ENCODE measurements around the gene CDH12.
"Not testable (repeated sequence)": the region's sequence is repeated elsewhere in the genome, so short reads cannot be mapped to it uniquely, and the experiment has no call there.

The CDH12 gene

DNA sequence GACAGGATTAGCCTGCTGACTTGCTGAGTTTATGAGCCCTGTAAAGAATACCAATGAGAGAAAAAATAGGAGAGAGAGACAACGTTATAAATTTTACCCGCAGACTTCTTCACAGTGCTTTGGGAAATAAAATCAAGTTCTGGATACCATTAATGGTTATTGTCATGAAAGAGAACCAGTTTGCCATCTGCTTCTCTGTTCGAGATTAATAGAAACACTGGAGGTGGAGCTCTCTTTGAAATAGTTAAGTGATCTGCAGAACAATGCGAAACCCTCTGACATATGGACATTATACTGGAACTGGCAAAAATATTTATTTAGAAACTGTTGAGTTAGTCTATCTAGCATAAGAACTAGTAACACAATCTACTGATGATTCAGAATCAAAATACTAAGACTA is 500.7 kb downstream of the CDH12 start:
- DNase-seq (ENCODE audit: low spot score), result no peak
- in situ Hi-C loops (cut with MboI; ENCODE audit: low pct_unique_long_range_greater_than_20kb, low sequenced_read_pairs, unreplicated experiment), result no loop called here
- TF ChIP-seq, protein P1, sequence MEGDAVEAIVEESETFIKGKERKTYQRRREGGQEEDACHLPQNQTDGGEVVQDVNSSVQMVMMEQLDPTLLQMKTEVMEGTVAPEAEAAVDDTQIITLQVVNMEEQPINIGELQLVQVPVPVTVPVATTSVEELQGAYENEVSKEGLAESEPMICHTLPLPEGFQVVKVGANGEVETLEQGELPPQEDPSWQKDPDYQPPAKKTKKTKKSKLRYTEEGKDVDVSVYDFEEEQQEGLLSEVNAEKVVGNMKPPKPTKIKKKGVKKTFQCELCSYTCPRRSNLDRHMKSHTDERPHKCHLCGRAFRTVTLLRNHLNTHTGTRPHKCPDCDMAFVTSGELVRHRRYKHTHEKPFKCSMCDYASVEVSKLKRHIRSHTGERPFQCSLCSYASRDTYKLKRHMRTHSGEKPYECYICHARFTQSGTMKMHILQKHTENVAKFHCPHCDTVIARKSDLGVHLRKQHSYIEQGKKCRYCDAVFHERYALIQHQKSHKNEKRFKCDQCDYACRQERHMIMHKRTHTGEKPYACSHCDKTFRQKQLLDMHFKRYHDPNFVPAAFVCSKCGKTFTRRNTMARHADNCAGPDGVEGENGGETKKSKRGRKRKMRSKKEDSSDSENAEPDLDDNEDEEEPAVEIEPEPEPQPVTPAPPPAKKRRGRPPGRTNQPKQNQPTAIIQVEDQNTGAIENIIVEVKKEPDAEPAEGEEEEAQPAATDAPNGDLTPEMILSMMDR (IDR thresholded peaks at IDR 0.05; ENCODE audit: extremely low read depth, insufficient read depth, missing control alignments), result no peak

GRCh38 chr5:22351178-22351577 is 502.0 kb downstream of the CDH12 start:
- TF ChIP-seq, protein P1 (IDR thresholded peaks at IDR 0.05; ENCODE audit: extremely low read depth, insufficient read depth, missing control alignments), result no peak
- in situ Hi-C loops (cut with MboI; ENCODE audit: low pct_unique_long_range_greater_than_20kb, low sequenced_read_pairs, unreplicated experiment), result no loop called here
- DNase-seq (ENCODE audit: low spot score), result no peak

DNA sequence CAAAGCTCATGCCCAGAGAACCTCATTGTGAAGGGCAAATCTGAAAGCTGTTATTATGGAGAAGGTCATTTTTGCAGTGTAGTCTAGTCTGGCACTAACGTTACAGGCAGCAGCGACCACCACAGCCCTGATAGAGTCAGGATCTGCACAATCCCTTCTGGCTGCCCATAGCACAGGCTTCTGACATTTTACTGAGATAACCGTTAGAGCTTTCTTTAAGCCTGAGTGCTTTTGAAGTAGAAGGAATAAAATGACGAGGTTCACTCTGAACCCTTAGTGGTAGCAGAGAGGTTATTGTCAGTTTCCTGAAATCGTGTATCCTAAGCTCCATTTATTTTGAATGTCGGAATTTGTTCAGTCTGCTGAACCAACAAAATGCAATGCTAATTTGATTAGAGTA is 505.1 kb downstream of the CDH12 start:
- TF ChIP-seq, protein P1 (IDR thresholded peaks at IDR 0.05; ENCODE audit: extremely low read depth, insufficient read depth, missing control alignments), result no peak
- in situ Hi-C loops (cut with MboI; ENCODE audit: low pct_unique_long_range_greater_than_20kb, low sequenced_read_pairs, unreplicated experiment), result no loop called here
- no peak for DNase-seq (ENCODE audit: low spot score)

GRCh38 chr5:22344000-22344399 is 509.1 kb downstream of the CDH12 start:
- in situ Hi-C loops (cut with MboI; ENCODE audit: low pct_unique_long_range_greater_than_20kb, low sequenced_read_pairs, unreplicated experiment), result no loop called here
- no peak for DNase-seq (ENCODE audit: low spot score)
- TF ChIP-seq, protein P1 (IDR thresholded peaks at IDR 0.05; ENCODE audit: extremely low read depth, insufficient read depth, missing control alignments), result no peak

GRCh38 chr5:22341406-22341805 is 511.7 kb downstream of the CDH12 start:
- no peak for DNase-seq (ENCODE audit: low spot score)
- in situ Hi-C loops (cut with MboI; ENCODE audit: low pct_unique_long_range_greater_than_20kb, low sequenced_read_pairs, unreplicated experiment), result no loop called here
- TF ChIP-seq, protein P1 (IDR thresholded peaks at IDR 0.05; ENCODE audit: extremely low read depth, insufficient read depth, missing control alignments), result no peak

GRCh38 chr5:22332949-22333348 is 520.2 kb downstream of the CDH12 start:
- in situ Hi-C loops (cut with MboI; ENCODE audit: low pct_unique_long_range_greater_than_20kb, low sequenced_read_pairs, unreplicated experiment); DNase-seq (ENCODE audit: low spot score): not testable (repeated sequence)

- in situ Hi-C loops (cut with MboI; ENCODE audit: low pct_unique_long_range_greater_than_20kb, low sequenced_read_pairs, unreplicated experiment), result no loop called here
- TF ChIP-seq, protein P1 (IDR thresholded peaks at IDR 0.05; ENCODE audit: extremely low read depth, insufficient read depth, missing control alignments), result no peak
- no peak for DNase-seq (ENCODE audit: low spot score)
Observed at GRCh38 chr5:22329683-22330082, 523.5 kb downstream of the CDH12 start.
